ENCODE results near the gene FBXO38. TPM values are rescaled to one million over a fixed set of nuclear protein-coding genes. Genes with fewer than 3 reads are reported as not detected.

FBXO38 gene
- total and polyA plus RNA-seq, 2 donors (not counting 1 experiment from before 2014, with no cell fraction given), result 14.4 to 97.0 TPM

GRCh38 chr5:148372166-148372725 is 11.5 kb upstream of the FBXO38 start:
- ATAC-seq (ENCODE audit: low read depth) (no peak), DNase-seq (no peak)
- H3K9me3 Mint-ChIP-seq (ENCODE audit: insufficient read depth), result peaks cover 8% of the 10 kb centered on the region
- intact Hi-C loops (cut with micrococcal nuclease), result no loop called here
- no peaks in the 10 kb centered on the region for H4K20me1 ChIP-seq (ENCODE audit: control insufficient read depth, insufficient read depth, low read length, poor library complexity, severe bottlenecking)
- H3K36me3 ChIP-seq (replicated peaks in 1 of 2; ENCODE audit: control extremely low read depth in 1 of 2, control insufficient read depth in 1 of 2, extremely low read depth in 1 of 2, insufficient read depth in 2 of 2, low read length in 1 of 2), result no peaks in the 10 kb centered on the region
- H3K79me2 ChIP-seq (ENCODE audit: control insufficient read depth, insufficient read depth, low read length), result no peaks in the 10 kb centered on the region
- ChIA-PET CTCF (no interaction called here), POLR2A (no interaction called here)
- no peak overlapping the region for H3K4me3 Mint-ChIP-seq
- TF ChIP-seq EZH2 (IDR thresholded peaks at IDR 0.05; ENCODE audit: borderline replicate concordance, insufficient read depth, low read depth, low read length, poor library complexity, severe bottlenecking) (no peak), CTCF (IDR thresholded peaks at IDR 0.05) (no peak)
- no peak overlapping the region for H3K27ac Mint-ChIP-seq
- H3K4me1 ChIP-seq (ENCODE audit: control insufficient read depth in 2 of 2, insufficient read depth in 2 of 2, low read length in 2 of 2), result no peaks in the 10 kb centered on the region
- H2AFZ ChIP-seq (ENCODE audit: insufficient read depth, low read depth, low read length, poor library complexity, severe bottlenecking), result no peak overlapping the region
- no CpG with 5 or more reads among the region's 2 CpGs for WGBS (ENCODE audit: insufficient coverage)
- H3K27me3 Mint-ChIP-seq, result no peaks in the 10 kb centered on the region
- H3K9me3 ChIP-seq (ENCODE audit: control extremely low read depth in 1 of 3, control insufficient read depth in 2 of 3, insufficient read depth in 1 of 3, low read length in 2 of 3), result peaks cover 0 to 2% (median 0%) of the 10 kb centered on the region in 3 donors
- H3K9ac ChIP-seq (ENCODE audit: low read length), result no peak overlapping the region
- H3K4me3 ChIP-seq (ENCODE audit: control extremely low read depth in 1 of 5, extremely low read depth in 1 of 5, insufficient read depth in 1 of 5, low read depth in 2 of 5, low read length in 4 of 5), result no peak overlapping the region
- no peaks in the 10 kb centered on the region for H3K27me3 ChIP-seq (replicated peaks in 1 of 4; ENCODE audit: control extremely low read depth in 1 of 4, control insufficient read depth in 3 of 4, insufficient read depth in 4 of 4, low read length in 3 of 4)
- H3K27ac ChIP-seq (ENCODE audit: low read length in 2 of 2), result no peak overlapping the region
- no peaks in the 10 kb centered on the region for H3K4me1 Mint-ChIP-seq
- H3K4me2 ChIP-seq (replicated peaks; ENCODE audit: low read depth, low read length, poor library complexity, severe bottlenecking), result no peak overlapping the region

GRCh38 chr5:148372893-148373292 is 10.9 kb upstream of the FBXO38 start:
- Histone ChIP-seq H3K79me2 (ENCODE audit: control insufficient read depth, insufficient read depth, low read length) (no peaks in the 10 kb centered on the region), H3K4me2 (replicated peaks; ENCODE audit: low read depth, low read length, poor library complexity, severe bottlenecking) (no peak overlapping the region), H3K36me3 (replicated peaks in 1 of 2; ENCODE audit: control extremely low read depth in 1 of 2, control insufficient read depth in 1 of 2, extremely low read depth in 1 of 2, insufficient read depth in 2 of 2, low read length in 1 of 2) (no peaks in the 10 kb centered on the region), H3K9ac (ENCODE audit: low read length) (no peak overlapping the region), H3K27me3 (replicated peaks in 1 of 4; ENCODE audit: control extremely low read depth in 1 of 4, control insufficient read depth in 3 of 4, insufficient read depth in 4 of 4, low read length in 3 of 4) (no peaks in the 10 kb centered on the region), H2AFZ (ENCODE audit: insufficient read depth, low read depth, low read length, poor library complexity, severe bottlenecking) (no peak overlapping the region), H3K9me3 (ENCODE audit: control extremely low read depth in 1 of 3, control insufficient read depth in 2 of 3, insufficient read depth in 1 of 3, low read length in 2 of 3) (peaks cover 0 to 2% (median 0%) of the 10 kb centered on the region in 3 donors), H3K27ac (ENCODE audit: low read length in 2 of 2) (no peak overlapping the region), H4K20me1 (ENCODE audit: control insufficient read depth, insufficient read depth, low read length, poor library complexity, severe bottlenecking) (no peaks in the 10 kb centered on the region), H3K4me3 (ENCODE audit: control extremely low read depth in 1 of 5, extremely low read depth in 1 of 5, insufficient read depth in 1 of 5, low read depth in 2 of 5, low read length in 4 of 5) (no peak overlapping the region), H3K4me1 (ENCODE audit: control insufficient read depth in 2 of 2, insufficient read depth in 2 of 2, low read length in 2 of 2) (no peaks in the 10 kb centered on the region)
- CTCF ChIA-PET, result no interaction called here
- Mint-ChIP-seq H3K27me3 (no peaks in the 10 kb centered on the region), H3K27ac (no peak overlapping the region), H3K4me1 (no peaks in the 10 kb centered on the region), H3K4me3 (no peak overlapping the region), H3K9me3 (ENCODE audit: insufficient read depth) (peaks cover 8% of the 10 kb centered on the region)
- intact Hi-C loops (cut with micrococcal nuclease), result no loop called here
- ATAC-seq (ENCODE audit: low read depth), result no peak
- no peak for DNase-seq
- TF ChIP-seq EZH2 (IDR thresholded peaks at IDR 0.05; ENCODE audit: borderline replicate concordance, insufficient read depth, low read depth, low read length, poor library complexity, severe bottlenecking) (no peak), CTCF (IDR thresholded peaks at IDR 0.05) (no peak)
- POLR2A ChIA-PET, result no interaction called here
